GM19193 (cell line): Measurements from ENCODE around the gene DAW1.

Experiments used
- POLR2A ChIP-seq: IDR thresholded peaks from 4 replicates; pipeline ENCODE4 v1.6.1; 2011; ENCODE audit not compliant: insufficient read depth, insufficient read length; ENCODE audit errors: extremely low read depth

DAW1 gene

DNA sequence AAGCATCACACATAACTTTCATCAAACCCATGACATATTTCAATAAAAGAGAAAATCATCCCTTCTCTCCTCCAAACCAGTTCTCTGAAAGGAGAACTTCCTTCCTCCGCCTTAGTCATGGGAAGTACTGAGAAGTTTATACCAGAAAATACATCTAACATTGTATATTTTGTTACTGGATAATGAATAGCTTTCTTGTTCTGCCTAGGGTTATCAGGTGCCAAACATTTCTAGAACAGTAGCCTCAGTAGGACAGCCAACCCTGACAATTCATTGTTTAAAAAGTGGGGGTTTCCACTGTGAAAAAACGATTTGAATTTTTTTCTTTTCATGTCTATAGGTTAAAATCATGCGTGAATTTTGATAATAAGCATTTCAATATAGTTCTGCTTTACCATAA lies 16.0 kb upstream of the DAW1 start:
- no peak for TF ChIP-seq POLR2A

DNA sequence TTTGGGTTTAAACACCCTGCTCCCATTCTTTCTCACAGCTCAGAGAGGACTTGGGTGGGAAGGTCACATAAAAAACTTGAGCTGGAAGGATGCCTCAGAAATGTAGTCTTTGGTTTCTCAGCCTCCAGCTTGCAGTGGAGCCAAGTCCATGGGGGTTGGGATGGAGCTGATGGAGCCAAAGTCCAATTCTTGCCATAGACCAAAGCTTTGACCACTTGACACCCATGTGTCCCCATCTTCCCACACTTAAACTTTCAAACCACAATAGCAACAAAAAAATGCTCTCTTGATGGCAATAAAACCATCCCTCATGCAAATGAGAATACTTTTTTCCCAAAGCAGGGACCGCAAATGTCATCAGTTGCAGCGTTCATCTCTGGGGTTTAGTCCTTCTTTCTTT lies 14.7 kb upstream of the DAW1 start:
- TF ChIP-seq POLR2A = no peak

DNA sequence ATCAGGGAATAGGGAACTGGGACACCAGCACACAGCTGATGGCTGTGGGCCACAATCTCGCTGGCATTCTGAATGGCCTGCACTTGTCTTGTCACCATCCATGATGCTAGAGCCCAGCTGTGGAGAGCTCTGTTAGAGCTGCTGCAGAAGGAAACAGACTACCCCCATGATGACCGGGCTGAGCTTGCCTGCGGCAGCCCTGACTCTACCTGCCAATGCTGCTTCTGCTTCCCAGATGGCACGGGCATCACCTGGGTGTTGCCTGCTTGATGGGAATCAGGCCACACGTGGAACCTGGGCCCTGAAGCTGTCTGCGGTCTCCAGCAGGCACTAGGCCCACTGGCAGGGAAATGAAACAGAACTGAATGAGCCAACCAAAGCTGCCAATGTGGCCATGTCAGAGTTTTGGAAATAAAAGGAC lies 11.2 kb upstream of the DAW1 start:
- no peak for TF ChIP-seq POLR2A

DNA sequence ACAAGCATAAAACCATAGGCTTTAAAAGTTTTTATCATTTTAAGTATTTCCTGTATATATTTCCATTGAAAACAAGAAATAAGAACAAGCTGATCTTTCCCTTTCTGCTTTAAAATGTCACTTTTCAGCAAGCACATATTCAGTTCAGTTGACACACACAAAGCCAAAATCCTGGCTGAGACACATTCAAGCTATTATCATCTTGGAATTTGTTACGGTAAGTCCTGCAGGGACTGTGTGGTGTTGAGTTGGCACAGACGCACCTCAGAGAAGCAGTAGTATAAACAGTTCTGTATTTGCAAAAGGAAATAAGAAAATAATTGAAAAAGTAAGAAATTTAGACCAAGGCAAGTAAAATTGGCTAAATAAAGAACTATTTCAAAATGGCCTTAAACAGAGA lies 10.4 kb upstream of the DAW1 start:
- TF ChIP-seq POLR2A = no peak

- no peak for TF ChIP-seq POLR2A
Observed at GRCh38 chr2:227862227-227862740, 9.1 kb upstream of the DAW1 start.

GRCh38 chr2:227862741-227863588 lies 8.5 kb upstream of the DAW1 start:
- TF ChIP-seq POLR2A = no peak

- TF ChIP-seq POLR2A = no peak
Observed at GRCh38 chr2:227864161-227864756, 7.2 kb upstream of the DAW1 start.

DNA sequence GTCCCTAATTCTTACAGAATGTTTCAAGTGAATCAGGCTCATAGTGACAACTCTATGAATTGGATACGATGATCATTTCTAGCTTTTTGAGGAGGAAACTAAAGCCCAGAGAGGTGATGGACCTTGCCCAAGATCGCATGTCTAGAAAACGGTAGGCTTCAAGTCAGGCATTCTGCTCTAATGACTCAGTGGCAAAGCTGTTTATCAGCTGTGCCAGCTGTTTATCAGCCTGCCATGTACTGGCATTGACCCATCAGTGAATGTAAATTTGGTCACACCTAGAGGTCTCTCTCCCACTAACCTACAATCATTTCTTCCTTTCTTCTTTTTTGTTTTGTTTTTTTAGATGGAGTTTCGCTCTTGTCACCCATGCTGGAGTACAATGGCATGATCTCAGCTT lies 6.1 kb upstream of the DAW1 start:
- no peak for TF ChIP-seq POLR2A

DNA sequence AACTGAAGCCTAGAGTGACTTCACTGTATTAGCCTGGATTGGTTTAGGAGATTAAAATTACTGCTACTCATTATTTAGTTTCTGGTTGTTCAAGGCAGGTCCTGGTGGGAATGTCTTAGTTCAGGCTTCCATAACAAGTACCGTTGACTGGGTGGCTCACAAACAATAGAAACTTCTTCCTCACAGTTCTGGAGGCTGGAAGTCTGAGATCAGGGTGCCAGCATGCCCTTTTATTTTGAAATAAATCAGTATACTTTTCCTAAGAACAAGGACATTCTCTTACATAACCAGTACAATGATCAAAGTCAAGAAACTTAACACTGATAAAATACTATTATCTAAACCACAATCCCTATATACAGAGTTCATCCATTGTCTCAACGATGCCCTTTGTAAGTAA lies 4.0 kb upstream of the DAW1 start:
- TF ChIP-seq POLR2A = no peak

DNA sequence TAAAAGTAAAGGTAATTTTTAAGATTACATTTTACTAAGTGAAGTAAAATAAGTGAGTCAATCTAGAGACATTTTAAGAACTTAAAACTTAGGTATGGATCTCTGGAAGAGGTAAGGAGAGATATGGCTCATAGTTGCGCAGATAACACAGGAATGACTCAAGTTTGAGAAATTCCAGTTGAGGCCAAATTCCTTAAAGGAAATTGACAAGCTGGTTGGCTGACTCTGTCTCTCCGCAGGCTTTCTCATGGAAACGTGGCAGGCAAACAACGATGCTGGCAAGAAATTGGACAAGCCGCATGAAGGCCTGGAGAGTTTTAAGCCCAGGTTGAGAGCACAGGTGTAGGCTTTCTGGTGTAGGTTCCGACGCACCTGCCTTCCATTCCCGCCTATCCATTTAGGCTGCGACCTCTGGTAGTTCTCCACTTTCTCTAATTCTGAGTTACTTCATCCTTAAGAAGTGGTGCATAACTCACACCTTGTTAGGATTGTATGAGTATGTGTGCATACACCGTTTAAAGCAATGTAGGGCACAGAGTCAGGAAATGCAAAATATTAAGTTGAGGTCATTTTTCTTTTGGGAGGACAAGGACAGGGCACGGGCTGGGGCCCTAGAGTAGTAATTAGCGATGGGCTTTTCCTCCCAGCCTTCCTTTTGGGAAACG lies 589 bp upstream of the DAW1 start:
- TF ChIP-seq POLR2A = no peak

- TF ChIP-seq POLR2A = no peak
Observed at GRCh38 chr2:227872676-227873075, 1.2 kb downstream of the DAW1 start.

GRCh38 chr2:227876300-227876801 lies 4.9 kb downstream of the DAW1 start:
- TF ChIP-seq POLR2A = no peak

GRCh38 chr2:227877421-227878310 lies 6.2 kb downstream of the DAW1 start:
- TF ChIP-seq POLR2A = no peak

GRCh38 chr2:227880460-227880859 lies 9.0 kb downstream of the DAW1 start:
- no peak for TF ChIP-seq POLR2A

DNA sequence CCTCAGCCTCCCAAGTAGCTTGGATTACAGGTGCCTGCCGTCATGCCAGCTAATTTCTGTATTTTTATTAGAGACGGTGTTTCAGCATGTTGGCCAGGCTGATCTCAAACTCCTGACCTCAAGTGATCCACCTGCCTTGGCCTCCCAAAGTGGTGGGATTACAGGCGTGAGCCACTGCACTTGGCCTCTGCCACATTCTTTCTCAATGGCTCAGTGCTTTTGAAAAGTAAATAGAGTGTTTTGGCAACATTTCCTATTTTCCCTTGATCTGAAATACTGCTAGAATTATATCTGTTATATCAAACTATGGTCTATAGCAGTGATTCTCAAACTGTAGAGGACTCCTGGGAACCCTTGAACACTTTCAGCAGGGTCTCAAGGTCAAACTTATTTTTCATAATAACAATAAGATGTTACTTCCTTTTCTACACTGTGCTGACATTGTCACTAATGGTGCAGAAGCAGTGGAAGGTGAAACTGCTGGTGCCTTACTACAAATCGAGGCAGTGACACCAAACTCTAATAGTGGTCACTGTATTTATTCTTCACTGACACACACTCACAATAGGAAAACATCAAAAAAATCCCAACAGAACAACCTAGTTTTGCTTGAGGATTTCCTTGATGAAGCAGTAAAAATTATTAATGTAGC lies 10.6 kb downstream of the DAW1 start:
- no peak for TF ChIP-seq POLR2A

GRCh38 chr2:227884511-227884947 lies 13.1 kb downstream of the DAW1 start:
- TF ChIP-seq POLR2A = no peak
